Measurements from ENCODE around the gene BOD1L1.

The BOD1L1 gene

GRCh38 chr4:13523591-13524503 is 103.7 kb downstream of the BOD1L1 start:
- no peak for DNase-seq (ENCODE audit: low spot score)

GRCh38 chr4:13523105-13523477 is 104.4 kb downstream of the BOD1L1 start:
- no peak for DNase-seq (ENCODE audit: low spot score)

- DNase-seq (ENCODE audit: low spot score), result no peak
Measured at GRCh38 chr4:13522282-13523104, 105.0 kb downstream of the BOD1L1 start.

GRCh38 chr4:13521047-13521446 is 106.5 kb downstream of the BOD1L1 start:
- no peak for DNase-seq (ENCODE audit: low spot score)
